Activated T-cell treated with anti-CD3 and anti-CD28 coated beads for 24 hours (primary cell): ENCODE results near the gene ZFP36L2.

Source experiments
- DNase-seq: peaks from one replicate; pipeline ENCODE4 v3.0.0-alpha.2; 2020; ENCODE audit warnings: low read depth

Gene ZFP36L2

DNA sequence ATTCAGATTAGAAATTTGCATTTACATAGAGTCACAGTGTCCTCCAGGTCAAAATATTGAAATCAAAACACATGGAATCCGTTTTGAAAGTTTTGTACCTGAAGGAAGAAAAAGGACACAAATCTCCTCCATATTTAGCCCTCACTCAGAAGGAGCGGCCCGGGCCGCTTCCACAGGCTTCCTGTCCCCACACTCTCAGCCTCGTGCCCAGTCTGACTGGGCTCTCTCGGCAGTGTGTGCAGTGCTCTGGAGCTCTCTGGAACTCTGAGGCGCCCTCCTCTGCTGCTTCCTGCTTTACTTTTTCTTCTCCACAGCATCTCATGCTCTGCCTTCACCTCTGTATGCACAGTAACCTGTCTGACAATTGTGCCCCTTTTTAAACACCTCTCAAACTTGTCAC lies 22.2 kb upstream of the ZFP36L2 start:
- DNase-seq = no peak

DNA sequence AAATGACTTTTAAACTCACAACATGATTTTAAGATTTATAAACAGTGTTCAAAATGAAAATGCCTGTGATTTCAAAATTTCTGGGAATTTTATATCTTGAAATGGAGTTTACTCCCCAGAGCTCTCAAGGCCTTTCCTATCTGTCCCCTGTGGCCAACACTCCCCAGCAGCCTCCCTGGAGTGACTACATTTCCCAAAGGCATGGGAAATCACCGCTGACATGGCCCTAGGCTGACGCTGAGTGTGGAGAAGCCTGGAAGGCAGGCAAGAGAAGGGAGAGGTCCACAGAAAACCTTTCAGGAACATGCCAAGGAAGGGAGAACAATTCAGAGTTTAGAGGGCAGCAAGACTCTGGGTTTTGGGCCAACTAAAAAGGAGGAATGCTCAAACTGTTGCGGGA lies 20.2 kb upstream of the ZFP36L2 start:
- no peak for DNase-seq

DNA sequence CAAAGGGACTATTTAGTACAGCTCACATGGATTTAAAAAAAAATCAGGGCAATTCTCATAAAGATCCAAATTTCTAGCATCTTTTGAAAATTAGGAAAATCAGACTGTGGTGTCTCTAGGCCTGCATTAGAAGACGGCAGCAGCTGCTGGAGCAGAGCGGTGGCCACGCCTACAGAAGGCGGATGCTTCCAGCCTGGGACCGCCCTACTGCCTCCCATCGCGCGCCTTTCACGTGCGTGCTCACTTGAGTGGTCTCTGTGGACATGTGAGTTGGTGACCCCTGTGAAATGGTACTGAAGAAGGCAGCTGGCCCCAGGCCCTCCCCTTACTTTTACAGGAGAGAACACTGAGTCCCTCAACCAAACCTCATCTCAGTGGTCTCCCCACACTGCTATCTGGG lies 15.2 kb upstream of the ZFP36L2 start:
- DNase-seq = no peak

DNA sequence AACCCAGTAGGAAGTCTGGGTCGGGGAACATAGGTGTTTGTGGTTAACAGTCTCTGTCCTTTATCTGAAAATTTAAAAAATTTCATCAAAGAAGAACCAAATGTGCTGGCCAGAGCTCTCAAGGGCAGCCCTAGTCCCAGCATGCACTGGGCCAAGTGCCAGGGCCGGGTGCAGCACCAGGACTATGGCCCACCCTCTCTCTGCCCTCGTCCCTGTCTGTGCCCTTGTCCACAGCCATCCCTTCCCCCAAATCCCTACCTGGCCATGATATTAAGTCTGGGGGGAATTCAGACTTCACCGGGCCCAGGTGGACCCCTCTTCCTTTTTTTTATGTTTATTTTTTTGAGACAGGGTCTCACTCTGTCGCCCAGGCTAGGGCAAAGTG lies 14.4 kb upstream of the ZFP36L2 start:
- DNase-seq = no peak

DNA sequence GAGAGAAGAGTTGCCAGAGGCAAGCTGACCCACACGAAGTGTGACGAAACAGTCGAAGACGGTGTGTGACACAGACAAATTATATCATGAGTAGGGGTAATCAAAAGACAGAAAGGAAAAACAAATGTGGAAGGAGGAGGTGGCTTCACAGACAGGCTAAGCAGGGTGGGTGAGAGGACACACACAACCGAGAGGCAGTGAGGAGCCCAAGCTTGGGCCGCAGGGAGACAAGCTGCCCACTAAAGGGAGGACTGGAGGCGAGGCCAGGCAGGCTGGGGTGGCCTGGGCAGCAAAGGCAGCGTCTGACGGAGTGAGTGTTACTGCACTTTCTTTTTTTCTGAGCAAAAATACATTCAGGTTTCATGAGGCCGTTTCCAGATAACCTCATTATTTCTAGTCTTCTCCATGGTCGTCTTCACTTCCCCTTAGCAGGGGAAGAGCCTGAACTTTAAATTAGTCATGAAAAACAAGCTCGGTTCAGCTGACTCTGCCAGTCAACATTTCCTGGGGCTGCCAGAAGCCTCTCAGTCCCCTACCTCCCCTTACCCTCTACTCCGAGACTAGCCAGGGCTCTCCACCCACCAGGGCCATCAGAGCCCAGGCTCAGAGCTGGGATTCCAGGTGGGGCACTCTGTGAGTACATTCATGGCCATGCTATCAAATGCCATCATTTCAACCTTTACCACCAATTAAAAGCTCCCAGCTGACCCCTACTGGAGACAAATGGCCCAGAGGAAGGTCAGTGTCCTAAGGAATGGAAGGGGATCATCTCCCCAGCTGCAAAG lies 13.8 kb upstream of the ZFP36L2 start:
- DNase-seq = no peak

DNA sequence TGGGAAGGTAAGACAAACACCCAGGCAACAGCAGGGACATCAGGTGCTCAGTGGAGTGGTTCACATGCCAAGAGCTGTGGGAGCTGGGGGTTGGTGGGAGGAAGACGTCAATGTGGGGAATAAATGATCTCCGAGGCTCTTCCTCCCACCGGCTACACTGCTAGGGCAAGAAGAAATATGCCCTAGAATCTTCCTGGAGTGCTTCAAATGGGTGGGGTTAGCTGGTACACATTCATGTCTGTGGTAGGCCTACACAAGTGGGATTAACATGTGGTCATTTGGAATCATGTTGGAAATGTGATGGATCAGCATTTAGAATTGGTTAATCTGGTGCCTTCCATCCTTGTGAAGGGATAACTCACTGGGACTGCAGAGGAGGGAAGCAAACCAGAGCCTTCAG lies 12.4 kb upstream of the ZFP36L2 start:
- no peak for DNase-seq

DNA sequence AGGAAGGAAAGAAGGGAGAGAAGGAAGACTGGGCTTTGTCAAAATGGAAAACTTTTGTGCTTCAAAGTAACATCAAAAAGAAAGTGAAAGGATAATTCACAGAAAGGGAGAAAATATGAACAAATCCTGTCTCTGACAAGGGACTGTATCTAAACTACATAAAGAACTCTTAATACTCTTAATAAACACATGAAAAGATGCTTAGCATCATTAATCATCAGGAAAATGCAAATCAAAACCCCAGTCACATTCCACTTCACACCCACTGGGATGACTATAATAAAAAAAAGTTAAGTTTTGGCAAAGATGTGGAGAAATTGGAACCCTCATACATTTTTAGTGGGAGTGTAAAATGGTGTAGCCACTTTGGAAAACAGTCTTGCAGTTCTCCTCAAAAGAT lies 11.8 kb upstream of the ZFP36L2 start:
- no peak for DNase-seq

DNA sequence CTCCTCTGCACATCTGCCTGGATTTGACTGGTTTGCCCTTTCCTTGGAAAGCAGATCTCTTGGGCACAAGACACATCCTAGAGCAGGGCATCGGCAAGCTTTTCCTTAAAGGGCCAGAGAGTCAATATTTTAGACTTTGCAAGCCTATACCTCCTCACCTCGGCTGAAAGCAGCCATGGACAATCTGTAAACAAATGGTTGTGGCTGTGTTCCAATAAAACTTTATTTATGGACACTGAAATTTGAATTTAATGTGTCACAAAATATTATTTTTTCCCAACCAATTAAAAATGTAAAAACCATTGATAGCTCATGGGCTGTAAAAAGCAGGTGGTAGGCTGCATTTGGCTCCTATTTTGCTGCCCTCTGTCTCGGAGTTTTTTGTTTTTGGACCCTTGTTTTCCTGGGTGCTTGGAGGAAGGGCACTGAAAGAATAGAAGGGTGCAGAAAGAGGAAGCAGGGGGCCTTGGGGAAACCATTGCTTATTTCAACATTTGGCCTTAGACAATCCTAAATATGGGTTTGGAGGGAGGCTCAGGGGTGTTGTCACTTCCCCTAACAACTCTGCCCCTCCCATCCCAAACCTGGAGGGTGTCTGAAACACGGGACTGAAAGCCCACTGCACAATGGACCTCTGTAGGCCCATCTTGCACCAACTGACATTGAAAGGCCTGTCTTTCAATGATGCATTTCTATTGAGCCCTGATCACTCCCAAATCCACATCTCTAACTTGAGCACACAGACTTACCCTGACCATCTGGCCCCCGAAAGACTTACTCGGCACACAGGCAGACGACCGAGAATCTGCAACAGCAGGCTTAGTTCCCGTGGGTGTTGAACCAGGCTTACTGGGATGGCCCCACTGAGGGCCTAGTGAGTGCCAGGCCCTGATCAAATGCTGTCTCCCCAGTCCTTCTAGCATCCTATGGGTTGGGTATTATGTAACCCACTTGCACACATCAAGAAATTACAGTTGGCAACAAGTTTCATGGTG lies 7.1 kb upstream of the ZFP36L2 start:
- no peak for DNase-seq

DNA sequence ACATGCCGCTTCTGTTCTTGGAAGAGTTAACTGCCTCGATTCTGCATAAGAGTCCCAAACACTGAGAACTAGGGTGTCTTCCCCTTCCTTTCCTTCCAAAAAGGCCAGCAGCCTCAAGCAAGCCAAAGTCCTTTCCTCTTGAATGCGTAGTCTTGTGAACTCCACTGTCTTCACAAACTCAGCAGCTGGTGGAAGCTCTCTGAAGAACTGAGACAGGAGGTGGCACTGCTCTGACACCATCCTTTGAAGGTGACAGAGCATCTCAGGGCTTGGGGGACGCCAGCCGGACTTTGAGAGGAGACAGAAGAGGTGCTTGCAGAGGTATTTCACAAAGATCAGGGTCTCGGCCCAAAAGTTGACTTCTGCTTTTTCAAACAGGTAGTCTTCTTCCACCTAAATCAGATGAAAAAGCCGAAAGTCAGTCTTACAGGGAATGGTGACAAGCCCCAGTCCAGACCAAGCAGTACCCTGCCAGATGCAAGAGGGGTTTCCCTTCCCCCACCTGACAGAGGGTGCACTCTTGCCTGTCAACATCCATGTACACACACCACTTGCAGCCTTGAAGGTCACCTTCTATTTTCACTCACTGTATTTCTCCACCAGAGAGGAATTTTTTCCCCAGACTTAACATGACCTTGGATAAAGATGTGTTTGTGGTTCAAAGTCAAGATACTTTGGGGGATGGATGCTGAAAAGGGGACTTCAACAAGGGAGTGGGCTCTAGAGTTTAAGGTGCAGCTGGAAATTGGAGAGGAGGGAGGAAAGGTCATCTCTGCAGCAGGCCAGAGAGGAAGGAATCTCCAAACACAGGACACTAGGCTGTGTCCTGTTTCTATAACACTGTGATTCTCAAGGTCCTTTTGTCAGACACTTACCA lies 4.8 kb upstream of the ZFP36L2 start:
- no peak for DNase-seq

DNA sequence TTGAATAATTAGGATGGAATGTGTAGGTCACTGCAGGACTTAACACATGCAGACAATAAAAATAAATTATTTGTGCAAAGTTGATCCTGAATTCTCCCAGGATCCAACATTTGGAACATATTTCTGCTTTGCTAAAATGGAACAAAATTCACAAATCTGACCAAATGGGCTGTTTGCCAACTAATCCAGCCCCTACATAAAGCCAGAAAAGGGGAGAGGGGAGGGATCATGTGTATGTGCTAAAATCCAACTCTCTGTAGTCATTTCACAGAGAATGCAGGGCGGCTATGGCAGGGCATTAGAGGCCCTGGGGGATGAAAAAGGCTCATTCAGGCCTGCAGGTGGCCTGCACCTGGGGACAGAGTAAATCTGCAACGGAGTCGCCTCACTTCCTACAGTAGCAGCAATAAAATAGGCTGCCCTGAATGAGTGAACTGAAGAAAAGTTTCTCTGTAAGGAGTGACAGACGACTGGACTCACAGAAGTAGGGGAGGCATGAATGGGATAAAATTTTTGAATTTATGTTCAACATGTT lies 4.0 kb upstream of the ZFP36L2 start:
- no peak for DNase-seq

DNA sequence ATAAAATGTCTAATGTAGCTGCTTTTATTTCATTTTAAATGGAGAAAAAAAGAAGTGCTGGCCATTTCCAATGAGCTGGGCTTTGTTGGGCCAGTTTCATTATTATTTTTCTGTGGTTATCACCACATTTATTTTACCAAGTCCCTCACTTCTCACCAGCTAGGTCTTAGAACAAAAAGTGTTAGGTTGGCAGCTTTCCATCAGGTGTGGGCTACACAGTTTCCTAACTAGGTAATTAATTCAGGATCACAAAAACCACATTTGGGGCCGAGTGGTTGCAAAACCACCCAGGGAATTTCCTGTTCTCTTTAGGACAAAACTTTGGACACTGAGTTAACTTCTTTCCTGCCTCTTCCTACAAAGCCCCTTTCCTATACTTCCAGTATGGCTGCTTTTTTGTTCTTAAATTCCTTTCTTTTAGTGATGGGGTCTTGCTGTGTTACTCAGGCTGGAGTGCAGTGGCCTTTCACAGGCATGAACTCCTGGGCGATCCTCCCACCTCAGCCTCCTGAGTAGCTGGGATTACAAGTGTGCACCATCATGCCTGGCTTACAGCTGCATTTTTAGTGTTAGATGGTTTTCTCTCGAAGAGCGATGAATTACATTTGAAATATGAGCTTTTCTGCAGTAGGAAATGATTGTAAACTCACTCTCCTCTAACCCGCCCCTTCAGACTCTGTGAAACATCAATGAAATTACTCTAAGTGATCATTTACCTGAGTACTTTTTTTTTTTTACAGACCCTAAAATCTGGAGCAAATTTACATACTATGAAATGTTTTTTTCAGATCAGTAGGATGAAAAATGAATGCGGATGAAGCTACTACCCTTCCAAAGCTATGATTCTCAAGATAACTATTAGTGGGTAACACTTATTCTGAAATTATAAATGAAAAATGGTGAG lies 2.6 kb upstream of the ZFP36L2 start:
- DNase-seq = no peak

DNA sequence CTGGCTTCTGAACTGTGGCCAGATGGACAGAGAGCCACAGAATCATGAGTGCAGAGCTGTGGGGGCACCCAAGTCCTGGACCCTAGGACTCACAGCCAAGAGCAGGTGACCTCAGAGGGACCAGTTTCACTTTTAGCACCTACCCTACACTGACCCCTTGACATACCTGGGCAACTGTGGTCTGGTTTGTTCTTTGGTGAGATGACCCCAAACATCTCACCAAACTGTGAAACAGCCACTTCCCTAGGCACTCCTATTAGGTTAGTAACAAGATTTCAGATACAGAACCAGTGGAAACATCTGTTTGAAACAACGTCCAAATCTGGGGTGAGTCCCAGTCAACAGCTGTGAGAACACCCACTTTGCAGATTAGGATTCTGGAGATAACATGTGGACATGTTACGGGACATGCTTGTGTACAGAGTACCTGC lies 1.9 kb upstream of the ZFP36L2 start:
- no peak for DNase-seq

DNA sequence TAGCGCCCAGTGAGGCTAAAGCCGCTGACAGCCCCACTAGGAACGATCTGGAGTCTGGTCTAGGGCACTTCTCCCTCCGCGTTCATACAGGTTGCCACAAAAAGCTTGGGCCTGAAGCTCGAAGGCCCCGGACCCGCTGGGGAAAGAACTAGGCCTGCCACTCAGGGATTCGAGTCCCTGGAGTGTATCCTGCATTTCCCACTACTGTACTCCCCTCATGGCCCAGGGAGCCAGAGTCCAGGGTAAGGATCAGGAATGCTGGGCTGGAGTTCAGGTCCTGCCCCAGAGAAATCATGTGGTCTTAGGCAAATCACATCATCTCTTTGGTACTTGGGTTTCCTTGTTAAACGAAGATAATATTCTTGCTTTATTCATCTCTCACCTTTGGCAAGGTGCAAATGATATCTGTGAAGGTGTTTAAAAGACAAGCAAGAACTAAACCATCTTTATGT lies 1.4 kb upstream of the ZFP36L2 start:
- DNase-seq = no peak

DNA sequence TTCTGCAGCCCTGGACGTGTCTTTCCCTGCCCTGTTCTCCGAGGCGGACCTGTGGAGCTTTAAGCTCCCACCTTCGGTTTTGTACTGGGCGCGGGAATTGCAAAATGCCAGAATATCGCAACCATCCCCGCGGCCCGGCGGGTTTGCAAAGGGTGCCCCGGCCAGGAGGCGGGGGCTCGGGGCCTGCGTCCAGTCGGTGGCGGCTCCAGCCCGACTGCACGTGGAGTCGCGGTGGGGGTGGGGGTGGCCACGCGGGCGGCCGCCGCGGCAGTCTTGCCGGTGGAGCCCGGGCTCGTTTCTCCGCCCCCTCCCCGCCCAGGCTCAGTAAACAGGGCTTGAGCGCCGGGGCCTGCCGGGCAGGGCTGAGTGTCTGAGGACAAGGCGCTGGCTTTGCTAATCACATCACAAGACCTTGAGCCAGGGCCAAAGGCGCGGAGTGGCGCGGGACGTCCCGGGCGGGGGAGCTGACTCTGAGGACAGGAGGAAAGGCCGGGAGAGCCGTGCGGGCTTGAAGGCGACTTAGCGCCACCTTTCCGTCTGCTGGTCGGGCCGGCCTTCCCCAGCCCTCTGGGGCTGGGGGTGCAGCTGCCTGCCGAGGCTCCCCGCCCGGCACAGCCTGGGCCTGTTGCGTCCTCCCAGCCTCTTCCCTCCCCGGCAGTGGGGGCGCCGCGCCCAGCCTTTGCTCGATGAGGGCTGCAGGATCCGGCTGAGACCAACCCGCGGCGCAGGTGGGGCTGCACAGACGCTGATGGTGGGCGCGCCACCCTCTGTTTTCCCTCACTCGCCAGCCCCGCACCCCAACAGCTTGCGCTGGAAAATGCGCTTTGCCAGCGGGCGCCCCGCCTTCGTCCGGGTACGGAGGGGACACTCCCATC lies 786 bp upstream of the ZFP36L2 start:
- peak; percentile 64 for DNase-seq

DNA sequence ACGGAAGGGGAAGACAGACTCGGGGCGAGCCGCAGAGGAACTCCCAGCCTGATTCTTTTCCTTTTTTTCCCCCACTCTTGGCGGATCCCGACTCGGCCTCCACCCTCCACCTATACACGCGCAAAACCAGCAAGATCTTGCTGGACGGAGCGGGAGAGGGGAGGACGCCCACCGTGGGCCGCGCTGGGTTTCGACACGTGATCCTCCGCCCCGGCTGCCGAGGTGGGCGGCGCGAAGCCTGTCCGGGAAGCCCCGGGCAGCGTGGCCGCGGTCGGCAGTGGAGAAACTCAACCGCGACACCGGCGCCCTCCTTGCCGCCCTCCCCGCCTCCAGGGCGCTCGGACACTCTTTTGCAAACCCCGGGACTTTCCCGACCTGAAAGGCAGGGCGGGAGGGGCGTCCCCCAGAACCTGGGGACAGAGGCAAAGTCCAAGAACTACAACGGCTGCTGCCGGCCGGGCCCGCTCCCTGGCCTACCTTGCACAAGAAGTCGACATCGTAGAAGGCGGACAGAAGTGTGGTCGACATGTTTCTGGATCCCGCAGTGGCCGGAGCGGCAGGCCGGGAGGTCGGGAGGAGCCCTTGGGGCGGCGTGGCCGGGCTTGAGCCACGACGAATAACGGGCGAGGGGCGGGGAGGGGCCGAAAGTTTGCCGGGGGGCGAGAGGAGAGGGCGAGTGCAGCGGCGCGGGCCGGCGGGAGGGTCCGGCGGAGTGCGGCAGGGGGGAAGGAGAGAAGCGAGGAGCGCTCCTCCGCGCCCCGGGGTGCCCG lies 433 bp downstream of the ZFP36L2 start:
- peak; percentile 60 for DNase-seq

DNA sequence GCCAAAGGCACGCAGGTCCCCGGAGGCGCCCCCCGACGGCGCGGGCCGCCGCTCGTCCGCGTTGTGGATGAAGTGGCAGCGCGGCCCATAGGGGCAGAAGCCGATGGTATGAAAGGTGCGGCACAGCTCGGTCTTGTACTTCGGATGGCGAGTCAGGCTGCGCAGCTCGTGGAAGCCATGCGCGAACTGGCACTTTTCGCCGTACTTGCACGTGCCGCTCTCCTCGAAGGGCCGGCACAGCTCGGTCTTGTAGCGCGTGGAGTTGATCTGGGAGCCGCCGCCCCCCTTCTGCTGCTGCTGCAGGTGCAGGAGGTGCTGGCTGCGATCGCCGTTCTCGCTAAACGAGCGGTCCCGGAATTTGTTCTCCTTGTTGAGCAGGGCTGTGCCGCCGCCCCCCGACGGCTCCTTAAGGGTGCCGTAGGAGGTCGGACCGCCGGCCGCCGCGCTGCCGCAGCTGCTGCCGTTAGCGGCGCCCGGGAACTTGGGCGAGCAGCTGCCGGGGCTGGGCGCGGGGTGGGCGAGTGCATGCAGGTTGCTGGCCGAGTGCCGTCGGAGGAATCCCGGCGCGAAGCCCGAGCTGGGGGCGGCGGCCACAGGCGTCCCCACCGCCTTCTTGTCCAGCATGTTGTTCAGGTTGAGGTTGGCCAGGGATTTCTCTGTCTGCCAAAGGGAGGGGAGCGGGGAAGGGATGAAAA lies 1.2 kb downstream of the ZFP36L2 start:
- DNase-seq = peak; percentile 53

DNA sequence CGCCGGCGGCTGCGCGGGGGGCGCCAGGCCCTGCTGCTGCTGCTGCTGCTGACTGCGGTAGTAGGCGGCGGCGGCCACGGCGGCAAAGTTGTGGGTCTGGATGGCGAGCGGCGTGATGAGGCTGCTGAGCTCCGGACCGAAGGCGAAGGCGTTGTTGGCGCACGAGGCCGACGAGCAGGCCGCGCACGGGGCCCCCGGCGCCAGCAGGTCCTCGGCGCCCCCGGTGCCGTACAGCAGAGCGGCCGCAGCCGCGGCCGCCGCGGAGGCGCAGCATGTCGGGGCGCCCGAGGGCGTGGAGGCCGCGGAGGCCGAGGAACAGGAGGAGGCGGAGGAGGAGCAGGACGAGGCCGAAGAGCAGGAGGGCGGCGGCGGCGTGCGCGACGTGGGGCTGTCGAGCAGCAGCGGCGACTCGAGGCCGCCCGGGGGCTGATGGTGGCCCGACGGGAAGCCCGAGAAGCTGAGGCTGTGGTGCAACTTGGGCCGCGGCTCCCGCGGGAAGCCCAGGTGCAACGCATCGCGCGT lies 1.8 kb downstream of the ZFP36L2 start:
- DNase-seq = no peak

DNA sequence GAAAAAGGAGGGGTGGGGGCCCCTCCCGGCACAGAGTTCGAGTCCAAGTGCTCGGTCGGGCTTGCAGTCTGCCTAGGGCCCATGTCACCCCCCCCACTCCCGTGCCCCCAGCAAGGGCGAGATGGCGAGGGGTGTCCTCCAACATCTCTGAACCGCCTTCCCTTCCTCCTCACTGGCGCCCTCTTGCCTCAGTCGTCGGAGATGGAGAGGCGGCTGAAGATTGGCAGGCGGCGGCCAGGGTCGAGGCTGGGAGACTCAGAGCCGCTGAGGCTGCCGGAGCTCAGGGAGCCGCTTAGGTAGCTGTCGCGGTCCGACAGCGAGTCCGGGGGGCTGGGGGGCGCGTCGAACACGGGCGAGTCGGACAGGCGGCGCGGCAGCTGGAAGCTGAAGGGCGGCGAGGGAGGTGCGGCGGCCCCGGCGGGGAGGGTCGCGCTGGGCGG lies 2.3 kb downstream of the ZFP36L2 start:
- DNase-seq = peak; percentile 58
